ENCODE results near the gene RASA3. TPM values are rescaled to one million over a fixed set of nuclear protein-coding genes. Genes with fewer than 3 reads are reported as not detected.

RASA3 gene
- total and polyA plus RNA-seq, 7 donors = 4.2 to 22.4 (median 16.9) TPM

- Histone ChIP-seq H3K27ac (no peak overlapping the region), H3K4me3 (no peak overlapping the region), H3K36me3 (peaks cover 0 to 5% (median 0%) of the 10 kb centered on the region in 4 donors), H3K9me3 (no peaks in the 10 kb centered on the region), H3K4me1 (no peaks in the 10 kb centered on the region), H3K27me3 (no peaks in the 10 kb centered on the region)
- no peak for DNase-seq
- 95 to 96% methylated on average over 22 of the region's 22 CpGs for WGBS, 2 donors
- intact Hi-C loops (cut with DNase I) = no loop called here
- no peak for TF ChIP-seq POLR2A (IDR thresholded peaks at IDR 0.05)
- no peak for TF ChIP-seq POLR2AphosphoS5 (IDR thresholded peaks at IDR 0.05)
- TF ChIP-seq EP300 (IDR thresholded peaks at IDR 0.05) = no peak
- no peak for TF ChIP-seq CTCF (IDR thresholded peaks at IDR 0.05)
Measured at GRCh38 chr13:113958373-113958772, 174.1 kb downstream of the RASA3 start.

DNA sequence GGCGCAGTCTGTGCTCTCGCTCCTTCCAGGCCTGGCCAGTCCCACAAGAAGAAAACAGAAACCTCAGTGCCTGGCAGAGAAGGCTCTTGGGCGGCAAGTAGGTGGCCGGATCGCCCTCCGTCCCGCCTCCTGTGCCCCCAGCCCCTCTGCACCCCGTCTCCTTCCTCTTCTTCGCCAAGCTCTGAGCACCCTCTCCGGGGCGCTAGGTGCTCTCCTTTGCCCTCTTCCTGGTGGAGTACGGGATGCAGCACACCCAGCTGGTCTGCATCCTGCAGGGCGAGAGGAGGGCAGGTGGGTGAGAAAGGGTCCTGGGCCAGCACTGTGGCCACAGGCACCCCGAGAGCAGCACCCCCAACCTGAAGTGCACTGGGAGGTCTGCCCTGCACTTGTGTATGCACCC, 175.9 kb downstream of the RASA3 start:
- Histone ChIP-seq H3K27me3 (no peaks in the 10 kb centered on the region), H3K27ac (no peak overlapping the region), H3K36me3 (peaks cover 0 to 5% (median 0%) of the 10 kb centered on the region in 4 donors), H3K9me3 (no peaks in the 10 kb centered on the region), H3K4me3 (no peak overlapping the region), H3K4me1 (peaks cover 0 to 2% (median 2%) of the 10 kb centered on the region in 4 donors)
- TF ChIP-seq POLR2A (IDR thresholded peaks at IDR 0.05) = no peak
- no peak for DNase-seq
- WGBS, 2 donors = 93 to 94% methylated on average over 14 of the region's 14 CpGs
- intact Hi-C loops (cut with DNase I) = no loop called here

GRCh38 chr13:113955691-113956090, 176.7 kb downstream of the RASA3 start:
- WGBS, 2 donors = 93 to 94% methylated on average over 27 of the region's 27 CpGs
- H3K27me3 ChIP-seq = no peaks in the 10 kb centered on the region
- no peak overlapping the region for H3K27ac ChIP-seq
- H3K9me3 ChIP-seq = no peaks in the 10 kb centered on the region
- H3K4me1 ChIP-seq = peaks cover 0 to 11% (median 10%) of the 10 kb centered on the region in 4 donors
- no peak overlapping the region for H3K4me3 ChIP-seq
- TF ChIP-seq POLR2A (IDR thresholded peaks at IDR 0.05) (no peak), CTCF (IDR thresholded peaks at IDR 0.05) (no peak), POLR2AphosphoS5 (IDR thresholded peaks at IDR 0.05) (no peak), EP300 (IDR thresholded peaks at IDR 0.05) (no peak)
- H3K36me3 ChIP-seq = peaks cover 0 to 5% (median 0%) of the 10 kb centered on the region in 4 donors
- no peak for DNase-seq
- intact Hi-C loops (cut with DNase I) = no loop called here

DNA sequence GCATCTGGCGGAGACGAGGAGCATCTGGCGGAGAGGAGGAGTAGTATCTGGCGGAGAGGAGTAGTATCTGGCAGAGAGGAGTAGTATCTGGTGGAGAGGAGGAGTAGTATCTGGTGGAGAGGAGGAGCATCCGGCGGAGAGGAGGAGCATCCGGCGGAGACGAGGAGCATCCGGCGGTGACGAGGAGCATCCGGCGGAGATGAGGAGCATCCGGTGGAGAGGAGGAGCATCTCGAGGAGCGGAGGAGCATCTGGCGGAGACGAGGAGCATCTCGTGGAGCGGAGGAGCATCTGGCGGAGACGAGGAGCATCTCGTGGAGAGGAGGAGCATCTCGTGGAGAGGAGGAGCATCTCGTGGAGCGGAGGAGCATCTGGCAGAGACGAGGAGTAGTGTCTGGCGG, 177.2 kb downstream of the RASA3 start:
- Histone ChIP-seq H3K9me3 (no peaks in the 10 kb centered on the region), H3K36me3 (peaks cover 0 to 5% (median 0%) of the 10 kb centered on the region in 4 donors), H3K27me3 (no peaks in the 10 kb centered on the region), H3K4me1 (peaks cover 0 to 12% (median 11%) of the 10 kb centered on the region in 4 donors), H3K4me3 (no peak overlapping the region), H3K27ac (no peak overlapping the region)
- WGBS, 2 donors = 93 to 97% methylated on average over 29 of the region's 29 CpGs
- TF ChIP-seq POLR2A (IDR thresholded peaks at IDR 0.05) (no peak), POLR2AphosphoS5 (IDR thresholded peaks at IDR 0.05) (no peak), EP300 (IDR thresholded peaks at IDR 0.05) (no peak), CTCF (IDR thresholded peaks at IDR 0.05) (no peak)
- intact Hi-C loops (cut with DNase I) = no loop called here
- no peak for DNase-seq

- WGBS, 2 donors = 85 to 91% methylated on average over 20 of the region's 20 CpGs
- intact Hi-C loops (cut with DNase I) = loop anchor here (5.0 kb wide), 2 partner anchors 113 to 173 kb away; no protein-coding TSS in a partner anchor
Measured at GRCh38 chr13:113954046-113954835, 178.2 kb downstream of the RASA3 start.

More at GRCh38 chr13:113954046-113954835, 178.2 kb downstream of the RASA3 start:
- Histone ChIP-seq H3K27me3 (no peaks in the 10 kb centered on the region), H3K4me1 (peaks cover 0 to 12% (median 11%) of the 10 kb centered on the region in 4 donors), H3K27ac (no peak overlapping the region), H3K4me3 (no peak overlapping the region), H3K9me3 (no peaks in the 10 kb centered on the region), H3K36me3 (peaks cover 0 to 5% (median 0%) of the 10 kb centered on the region in 4 donors)
- no peak for DNase-seq
- TF ChIP-seq EP300 (IDR thresholded peaks at IDR 0.05) = no peak
- TF ChIP-seq CTCF (IDR thresholded peaks at IDR 0.05) = no peak
- TF ChIP-seq POLR2AphosphoS5 (IDR thresholded peaks at IDR 0.05) = no peak
- TF ChIP-seq POLR2A (IDR thresholded peaks at IDR 0.05) = no peak

Data from sigmoid colon (tissue), 7 donors.